SU-DHL-6 (cell line): Measurements from ENCODE around the gene ARFGEF2.

ENCODE experiments used
- EZH2phosphoT487 ChIP-seq: fragments of 200-600 bp; sonication (generic), shearing (Covaris generic); conservative IDR thresholded peaks from 2 replicates; pipeline ENCODE4 v1.6.1; 2018; ENCODE audit warnings: mild to moderate bottlenecking, antibody characterized with exemption, low read length, moderate library complexity, mixed read lengths
- TF ChIP-seq, protein P1 (sequence below): fragments of 200-600 bp; sonication (generic); IDR thresholded peaks from one replicate; pipeline ENCODE4 v1.5.1; 2017; ENCODE audit warnings: antibody characterized with exemption, mild to moderate bottlenecking, low read length, moderate library complexity; ENCODE audit not compliant: insufficient read depth, poor library complexity, severe bottlenecking

DNA sequence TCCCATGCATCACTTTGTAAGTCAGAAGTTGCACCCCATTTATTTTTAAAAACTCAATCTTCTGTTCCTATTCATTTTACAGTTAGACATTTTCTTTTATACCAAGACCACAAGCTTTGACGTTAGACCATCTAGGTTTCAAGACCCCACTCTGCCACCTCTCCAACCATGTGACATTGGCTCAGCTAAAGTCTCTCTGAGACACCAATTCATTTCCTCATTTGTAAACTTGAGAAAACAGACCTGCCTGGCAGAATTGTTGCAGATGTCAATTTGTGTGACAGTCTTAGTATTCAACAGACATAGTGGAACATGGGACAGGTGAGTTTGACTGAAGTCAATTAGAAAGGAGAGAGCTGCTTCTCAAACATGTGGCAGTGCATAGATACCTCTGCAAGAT is 69.0 kb downstream of the ARFGEF2 start:
- TF ChIP-seq, protein P1, sequence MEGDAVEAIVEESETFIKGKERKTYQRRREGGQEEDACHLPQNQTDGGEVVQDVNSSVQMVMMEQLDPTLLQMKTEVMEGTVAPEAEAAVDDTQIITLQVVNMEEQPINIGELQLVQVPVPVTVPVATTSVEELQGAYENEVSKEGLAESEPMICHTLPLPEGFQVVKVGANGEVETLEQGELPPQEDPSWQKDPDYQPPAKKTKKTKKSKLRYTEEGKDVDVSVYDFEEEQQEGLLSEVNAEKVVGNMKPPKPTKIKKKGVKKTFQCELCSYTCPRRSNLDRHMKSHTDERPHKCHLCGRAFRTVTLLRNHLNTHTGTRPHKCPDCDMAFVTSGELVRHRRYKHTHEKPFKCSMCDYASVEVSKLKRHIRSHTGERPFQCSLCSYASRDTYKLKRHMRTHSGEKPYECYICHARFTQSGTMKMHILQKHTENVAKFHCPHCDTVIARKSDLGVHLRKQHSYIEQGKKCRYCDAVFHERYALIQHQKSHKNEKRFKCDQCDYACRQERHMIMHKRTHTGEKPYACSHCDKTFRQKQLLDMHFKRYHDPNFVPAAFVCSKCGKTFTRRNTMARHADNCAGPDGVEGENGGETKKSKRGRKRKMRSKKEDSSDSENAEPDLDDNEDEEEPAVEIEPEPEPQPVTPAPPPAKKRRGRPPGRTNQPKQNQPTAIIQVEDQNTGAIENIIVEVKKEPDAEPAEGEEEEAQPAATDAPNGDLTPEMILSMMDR, result no peak
- no peak for TF ChIP-seq EZH2phosphoT487
